NCI-H345 (cell line): ENCODE measurements around the gene BIN1.

Experiments
- DNase-seq: peaks from one replicate; lab custom pipeline; 2025; lab: John Stamatoyannopoulos, UW

Gene BIN1

DNA sequence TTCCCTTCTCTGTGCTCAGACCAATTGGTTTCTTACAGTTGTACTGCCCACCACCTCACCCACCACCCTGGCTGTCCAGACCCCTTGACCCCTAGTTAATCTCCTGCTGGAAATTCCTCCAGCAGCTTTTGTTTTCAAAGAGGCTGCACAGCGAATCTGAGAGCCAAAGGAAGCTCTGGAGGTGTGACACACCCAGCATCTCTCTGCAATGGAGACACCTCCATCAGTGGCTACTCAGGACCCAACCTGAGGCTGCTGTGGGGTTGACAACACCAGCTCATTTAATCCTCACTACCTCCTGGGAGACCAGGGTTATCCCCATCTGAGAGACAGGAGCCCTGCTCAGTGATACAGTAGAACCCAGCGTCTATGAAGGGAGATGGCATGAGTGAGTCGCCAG lies 86.4 kb downstream of the BIN1 start:
- no peak for DNase-seq

DNA sequence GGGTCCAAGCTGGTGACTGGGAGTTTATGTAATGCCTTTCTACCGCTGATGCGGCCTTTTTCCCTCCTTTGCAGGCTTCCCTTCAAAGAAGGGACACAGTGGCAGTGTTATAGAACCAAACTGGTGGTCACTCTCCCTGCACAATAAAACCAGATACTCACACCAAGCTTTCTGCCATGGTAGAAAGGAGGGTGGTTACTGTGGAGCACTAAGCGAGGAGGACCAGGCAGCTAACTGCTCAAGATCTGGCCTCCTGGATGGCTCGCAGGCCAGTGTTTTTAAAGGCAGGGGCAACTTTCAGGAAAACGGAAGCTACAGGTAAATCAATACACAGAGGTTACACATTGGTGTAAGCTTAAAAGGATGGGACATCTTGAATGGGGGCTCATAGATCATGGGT lies 89.4 kb downstream of the BIN1 start:
- no peak for DNase-seq

DNA sequence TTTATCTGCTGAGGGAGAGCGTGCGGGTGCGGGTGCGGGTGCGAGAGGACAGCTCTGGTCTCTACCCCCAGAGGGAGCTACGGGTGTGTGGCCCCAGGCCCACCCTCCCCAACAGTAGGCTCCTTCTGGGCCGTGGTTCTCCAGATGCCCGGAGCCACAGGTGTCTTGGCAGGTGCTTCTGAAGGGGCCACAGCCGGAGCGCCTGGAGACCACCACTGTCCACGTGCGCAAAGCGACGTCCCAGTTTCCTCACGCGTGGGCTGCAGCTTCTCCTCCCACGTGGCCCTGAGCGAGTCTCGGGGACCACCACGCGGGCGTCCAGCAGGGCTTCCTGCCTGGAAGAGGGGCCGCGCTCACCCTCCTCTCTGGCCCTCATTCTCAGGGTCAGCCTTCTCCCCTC lies 90.6 kb downstream of the BIN1 start:
- DNase-seq = no peak

DNA sequence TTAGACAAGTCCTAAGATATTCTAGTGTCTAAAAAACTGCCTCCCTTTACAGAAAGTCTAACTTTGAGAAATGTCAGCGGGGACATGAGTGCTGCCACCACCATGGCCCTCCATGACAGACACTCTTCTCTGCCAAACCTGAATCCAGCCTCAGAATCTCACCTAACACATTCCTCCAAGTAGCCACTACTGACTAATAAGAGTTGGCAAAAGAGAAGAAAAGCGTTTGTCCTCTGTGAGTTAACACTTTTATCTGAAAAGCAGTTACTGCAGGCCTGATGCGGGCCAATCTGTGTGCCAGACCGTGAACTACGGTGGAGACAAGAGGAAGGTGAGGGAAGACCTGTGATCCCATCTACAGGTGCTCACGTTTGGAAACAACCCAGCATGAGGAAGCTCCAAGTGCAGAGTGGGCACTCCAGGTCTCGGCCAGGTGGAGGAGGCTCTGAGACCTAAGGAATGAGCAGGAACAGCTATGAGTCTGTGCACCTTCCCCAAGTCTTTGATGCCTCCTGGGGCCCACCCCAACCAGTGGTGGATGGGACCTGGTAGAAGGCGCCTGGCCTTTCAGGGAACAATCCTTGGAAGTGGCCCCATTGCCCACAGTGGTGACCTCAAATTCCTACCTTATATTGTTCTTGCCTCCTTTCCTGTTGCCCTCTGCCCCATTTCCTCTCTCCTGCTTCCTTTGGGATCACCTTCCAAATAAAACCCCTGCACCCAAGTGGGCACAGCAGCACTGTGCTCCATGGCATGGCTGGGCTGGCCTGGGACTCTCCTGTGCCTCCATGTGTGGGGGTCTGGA lies 91.6 kb downstream of the BIN1 start:
- DNase-seq = no peak

DNA sequence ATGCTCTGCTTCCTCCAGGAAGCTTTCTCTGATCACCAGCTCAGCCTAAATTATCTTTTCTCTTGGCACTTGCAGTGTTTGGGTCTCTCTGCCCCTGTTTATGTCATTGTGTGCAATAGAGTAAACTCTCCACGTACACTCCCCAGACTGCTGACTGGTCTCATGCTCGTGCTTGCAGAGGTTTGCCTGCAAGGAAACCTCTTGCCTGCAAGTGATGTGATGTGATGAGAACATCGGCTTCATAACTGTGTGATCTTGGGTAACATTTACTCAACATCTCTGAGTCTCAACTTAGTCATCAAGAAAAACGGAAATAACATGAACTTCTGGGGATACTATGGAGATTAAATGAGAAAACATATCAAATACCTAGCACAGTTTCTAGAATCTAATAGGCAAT lies 92.3 kb downstream of the BIN1 start:
- no peak for DNase-seq

DNA sequence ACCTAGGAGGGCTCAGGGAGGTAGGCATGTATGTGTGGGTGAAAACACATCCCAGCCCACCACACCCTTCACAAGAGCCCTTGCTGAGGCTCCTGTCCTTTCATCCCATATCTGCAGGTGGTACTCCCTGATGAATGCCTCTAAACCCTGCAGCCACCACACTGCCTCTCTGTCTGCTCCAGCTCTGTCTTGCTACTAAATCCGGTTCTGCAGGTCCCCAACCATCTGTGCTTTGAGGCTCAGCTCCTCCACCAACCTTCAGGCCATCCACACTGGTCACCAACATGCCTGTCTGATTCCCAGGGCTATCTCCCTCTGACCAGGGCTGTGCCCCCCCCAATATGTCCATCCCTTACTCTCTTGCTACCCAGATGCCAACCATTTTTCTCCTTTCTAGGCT lies 92.7 kb downstream of the BIN1 start:
- no peak for DNase-seq

DNA sequence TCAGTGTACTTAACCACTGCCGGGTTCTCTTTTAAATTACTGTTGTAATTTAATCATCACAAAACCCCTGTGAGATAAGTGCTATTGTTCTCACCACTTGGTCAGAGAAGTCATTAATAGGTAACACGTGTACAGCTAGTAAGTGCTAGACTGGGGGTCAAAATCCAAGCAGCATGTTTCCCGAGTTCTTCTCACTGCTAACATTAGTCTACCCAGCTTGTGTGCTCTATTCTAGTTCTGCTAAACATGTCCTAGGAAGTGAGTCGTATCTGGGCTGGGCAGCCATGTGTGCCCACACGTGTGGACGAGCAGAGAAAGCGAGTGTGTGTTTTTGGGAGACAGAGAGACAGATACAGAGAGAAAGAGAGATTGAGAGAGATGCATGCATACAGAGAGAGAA lies 94.1 kb downstream of the BIN1 start:
- DNase-seq = no peak

DNA sequence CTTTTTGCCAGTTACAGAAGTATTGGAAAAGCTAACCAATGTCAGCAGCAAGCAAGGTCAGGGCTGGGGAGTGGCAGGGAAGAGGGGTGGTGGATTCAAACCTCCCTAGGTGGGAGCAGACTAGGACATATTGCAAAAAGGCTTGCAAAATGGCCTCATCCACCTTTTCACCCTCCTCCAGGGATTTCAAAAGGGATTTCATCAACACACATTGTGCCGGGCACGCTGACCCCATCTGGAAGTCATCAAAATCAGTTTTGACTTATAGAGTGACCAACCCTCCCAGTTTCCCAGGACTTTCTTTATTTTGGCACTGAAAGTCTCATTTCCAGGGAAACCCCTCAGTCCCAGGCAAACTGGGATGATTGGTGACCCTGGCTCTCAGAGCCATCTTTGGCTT lies 94.7 kb downstream of the BIN1 start:
- DNase-seq = no peak

DNA sequence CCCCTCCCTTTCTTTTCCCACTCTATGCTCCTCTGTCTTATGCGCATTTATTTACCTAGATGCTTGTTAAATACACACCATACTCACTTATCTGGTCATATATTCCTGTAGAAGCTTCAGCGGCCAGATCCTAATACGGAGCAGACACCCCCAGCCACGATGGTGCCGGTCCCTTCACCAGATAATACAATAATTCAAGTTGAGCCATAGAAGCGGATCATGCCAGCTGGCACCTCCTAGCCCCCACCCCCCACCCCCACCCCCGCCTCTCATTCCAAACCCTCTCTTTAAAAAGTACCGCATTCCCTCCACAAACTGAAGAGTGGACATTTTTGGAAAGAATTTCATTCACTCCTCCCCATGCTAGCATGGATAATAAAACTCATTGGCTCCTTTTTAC lies 95.2 kb downstream of the BIN1 start:
- no peak for DNase-seq

DNA sequence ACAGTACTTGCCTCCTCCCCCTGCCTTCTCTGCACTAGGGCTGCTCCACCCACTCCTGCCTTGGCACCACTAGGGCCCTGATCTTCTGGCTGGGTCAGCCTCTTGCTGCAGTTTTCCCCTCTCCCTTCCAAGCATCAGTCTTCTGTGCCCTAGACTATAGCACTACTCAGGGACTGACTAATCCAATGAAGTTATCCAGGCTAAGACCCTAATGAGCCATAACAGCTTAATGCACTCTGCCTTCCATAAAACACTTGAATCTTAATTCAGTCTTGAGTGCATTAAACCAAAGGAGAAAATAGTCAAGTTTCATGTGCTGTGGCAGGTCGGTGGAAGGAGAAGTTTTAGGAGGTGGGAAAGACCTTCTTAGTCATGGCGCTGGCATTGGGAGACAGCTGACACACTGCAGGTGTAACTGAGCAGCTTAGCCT lies 95.7 kb downstream of the BIN1 start:
- DNase-seq = no peak

DNA sequence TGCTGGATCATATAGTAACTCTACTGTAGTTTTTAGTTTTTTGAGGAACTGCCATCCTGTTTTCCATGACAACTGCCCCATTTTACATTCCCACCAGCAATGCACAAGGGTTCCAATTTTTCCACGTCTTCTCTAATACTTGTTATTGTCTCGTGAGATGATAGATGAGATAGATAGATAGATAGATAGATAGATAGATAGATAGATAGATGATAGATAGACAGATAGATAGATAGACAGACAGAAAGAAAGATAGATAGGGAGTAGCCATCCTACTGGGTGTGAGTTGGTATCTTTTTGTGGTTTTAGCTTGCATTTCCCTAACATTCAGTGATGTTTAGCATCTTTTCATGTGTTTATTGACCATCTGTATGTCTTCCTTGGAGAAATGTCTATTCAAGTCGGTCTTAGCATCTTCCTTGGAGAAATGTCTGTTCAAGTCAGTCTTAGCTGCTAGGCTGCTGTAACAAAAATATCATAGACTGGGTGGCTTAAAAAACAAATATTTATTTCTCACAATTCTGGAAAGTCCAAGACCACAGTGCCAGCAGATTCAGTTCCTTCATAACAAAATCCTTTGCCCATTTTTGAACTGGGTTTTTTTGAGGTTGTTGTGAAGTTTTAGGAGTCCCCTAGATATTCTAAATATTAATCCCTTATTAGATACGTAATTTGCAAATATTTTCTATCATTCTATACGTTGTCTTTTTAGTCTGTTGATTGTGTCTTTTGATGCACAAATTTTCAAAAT lies 98.5 kb downstream of the BIN1 start:
- no peak for DNase-seq

DNA sequence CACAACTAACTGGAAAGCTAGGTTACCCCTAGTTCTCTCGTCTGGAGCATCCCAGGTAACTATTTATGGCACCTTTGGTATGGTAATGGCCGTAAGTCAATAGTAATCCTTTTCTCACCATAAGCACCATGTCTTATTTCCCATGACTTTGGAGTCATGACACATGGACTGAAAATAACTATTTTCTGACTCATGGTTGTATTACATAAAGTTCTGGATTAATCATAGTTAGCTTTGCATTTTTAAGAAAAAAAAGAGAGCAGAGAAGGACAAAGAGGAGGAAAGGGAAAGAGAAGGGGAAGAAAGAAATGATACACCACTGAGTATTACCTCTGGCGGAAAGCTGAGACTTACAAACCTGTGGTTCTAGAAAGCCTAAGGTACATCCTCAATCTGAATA lies 99.3 kb downstream of the BIN1 start:
- DNase-seq = no peak

DNA sequence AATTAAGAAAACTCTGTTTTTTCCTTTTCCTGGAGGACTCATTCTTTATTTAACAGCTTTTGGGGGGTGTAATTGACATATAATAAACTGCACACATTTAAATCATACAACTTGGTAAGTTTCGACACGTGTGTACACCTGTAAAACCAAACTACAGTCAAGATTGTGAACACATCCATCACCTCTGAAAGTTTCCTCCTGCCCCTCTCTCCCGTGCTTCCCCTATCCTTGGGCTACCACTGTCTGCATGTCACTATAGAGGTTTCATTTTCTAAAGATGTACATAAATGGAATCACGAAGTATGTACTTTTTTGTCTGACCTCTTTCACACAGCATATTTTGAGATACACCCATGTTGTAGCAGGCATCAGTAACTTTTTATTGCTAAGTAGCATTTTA lies 100.0 kb downstream of the BIN1 start:
- DNase-seq = no peak

DNA sequence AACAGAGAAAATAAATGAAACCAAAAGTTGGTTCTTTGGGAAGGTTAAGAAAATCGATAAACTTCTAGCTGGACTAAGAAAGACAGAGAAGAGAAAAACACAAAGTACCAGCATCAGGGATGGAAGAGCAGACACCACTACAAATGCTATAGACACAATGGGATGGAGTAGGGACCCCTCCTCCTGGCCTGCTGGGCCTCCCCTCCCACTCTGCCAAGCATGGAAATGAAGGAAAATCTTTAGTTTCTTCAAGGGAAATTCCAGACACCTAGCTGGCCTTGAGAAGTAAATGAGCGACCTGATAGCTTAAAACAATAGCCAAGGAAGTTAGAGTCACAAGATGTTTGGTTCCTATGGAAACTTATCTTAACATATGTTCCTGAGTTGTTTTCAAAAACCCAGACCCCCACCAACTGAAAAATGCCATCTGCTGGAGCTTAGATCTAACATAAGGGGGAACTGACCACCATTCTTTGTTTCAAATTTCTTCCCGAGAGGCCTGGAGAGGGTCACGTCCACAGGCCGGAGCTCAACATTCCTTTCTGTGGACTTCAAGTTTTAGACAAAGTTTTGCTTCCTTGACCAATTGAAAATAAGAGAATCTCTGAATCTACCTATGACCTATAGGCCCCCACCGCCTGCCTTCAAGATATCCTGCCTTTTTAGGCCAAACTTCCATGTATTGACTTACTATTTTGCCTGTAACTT lies 101.9 kb downstream of the BIN1 start:
- no peak for DNase-seq

DNA sequence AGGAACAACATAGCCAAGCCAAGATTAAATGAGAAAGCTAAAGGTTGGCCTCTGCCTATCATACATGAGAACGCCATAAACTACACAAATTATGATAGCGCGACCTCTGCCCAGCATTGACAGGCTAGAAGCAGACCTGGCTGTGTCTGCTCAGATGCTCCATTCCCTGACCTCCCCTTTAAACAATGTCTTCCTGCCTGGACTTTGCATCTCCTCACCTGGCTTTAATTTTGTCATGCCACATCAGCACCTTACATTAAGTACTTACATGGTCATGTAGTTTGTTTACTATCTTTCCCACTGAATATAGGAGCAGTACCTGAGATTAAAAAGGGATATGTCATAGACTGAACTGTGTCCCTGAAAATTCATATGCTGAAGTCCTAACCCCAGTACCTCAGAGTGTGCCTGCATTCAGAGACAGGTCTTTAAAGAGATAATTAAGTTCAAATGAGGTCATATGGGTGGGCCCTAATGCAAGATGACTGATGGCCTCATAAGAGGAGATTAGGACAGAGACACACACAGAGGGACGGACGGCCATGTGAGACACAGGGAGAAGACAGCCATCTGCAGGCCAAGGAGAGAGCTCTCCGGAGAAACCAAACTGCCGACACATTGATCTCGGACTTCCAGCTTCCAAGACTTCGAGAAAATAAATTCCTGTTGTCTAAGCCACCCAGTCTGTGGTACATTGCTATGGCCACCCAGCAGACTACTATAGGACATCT lies 103.7 kb downstream of the BIN1 start:
- DNase-seq = no peak

DNA sequence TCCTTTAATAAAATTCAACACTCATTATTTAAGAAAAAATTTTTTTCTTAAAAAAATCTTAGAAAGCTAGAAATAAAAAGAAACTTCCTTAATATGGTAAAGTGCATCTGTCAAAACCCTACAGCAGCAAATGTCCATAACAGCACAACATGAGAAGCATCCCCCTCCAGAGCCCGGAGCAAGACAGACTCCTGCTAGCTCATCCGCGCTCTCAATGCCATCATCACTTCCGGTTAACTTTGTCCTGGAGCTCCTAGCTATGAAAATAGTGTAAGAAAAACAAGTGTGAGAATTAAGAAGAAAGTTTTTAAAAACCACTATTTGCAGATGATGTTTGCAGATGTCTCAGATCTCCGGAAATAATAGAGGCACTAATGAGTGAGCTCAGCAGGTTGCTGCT lies 105.2 kb downstream of the BIN1 start:
- no peak for DNase-seq

DNA sequence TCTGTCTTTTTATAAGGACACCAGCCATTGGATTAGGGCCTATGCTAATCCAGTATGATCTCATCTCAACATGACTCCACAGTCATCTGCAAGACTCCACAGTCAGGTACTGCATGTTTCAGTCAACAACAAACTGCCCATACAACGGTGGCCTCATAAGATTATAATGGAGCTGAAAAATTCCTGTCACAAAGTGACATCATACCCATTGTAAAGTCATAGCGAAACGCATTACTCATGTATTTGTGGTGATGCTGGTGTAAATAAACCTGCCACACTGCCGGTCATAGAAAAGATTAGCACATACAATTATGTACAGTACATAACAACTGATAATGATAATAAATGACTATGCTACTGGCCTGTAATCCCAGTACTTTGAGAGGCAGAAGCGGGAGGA lies 106.0 kb downstream of the BIN1 start:
- DNase-seq = no peak

DNA sequence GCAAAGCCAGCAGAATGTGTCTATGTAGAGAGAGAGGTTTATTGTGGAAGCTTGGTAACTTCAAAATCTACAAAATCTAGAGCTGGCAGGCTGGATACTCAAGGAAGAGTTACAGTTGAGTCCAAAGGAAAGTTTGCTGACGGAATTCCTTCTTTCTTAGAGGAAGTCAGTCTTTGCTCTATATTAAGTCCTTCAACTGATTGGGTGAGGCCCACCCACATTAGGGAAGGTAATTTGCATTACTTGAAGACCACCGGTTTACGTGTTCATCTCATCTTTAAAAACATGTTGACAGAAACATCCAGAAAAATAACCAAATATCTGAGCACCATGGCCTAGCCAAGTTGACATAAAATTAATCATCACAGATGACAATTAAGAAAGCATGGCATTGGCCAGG lies 106.8 kb downstream of the BIN1 start:
- DNase-seq = no peak

DNA sequence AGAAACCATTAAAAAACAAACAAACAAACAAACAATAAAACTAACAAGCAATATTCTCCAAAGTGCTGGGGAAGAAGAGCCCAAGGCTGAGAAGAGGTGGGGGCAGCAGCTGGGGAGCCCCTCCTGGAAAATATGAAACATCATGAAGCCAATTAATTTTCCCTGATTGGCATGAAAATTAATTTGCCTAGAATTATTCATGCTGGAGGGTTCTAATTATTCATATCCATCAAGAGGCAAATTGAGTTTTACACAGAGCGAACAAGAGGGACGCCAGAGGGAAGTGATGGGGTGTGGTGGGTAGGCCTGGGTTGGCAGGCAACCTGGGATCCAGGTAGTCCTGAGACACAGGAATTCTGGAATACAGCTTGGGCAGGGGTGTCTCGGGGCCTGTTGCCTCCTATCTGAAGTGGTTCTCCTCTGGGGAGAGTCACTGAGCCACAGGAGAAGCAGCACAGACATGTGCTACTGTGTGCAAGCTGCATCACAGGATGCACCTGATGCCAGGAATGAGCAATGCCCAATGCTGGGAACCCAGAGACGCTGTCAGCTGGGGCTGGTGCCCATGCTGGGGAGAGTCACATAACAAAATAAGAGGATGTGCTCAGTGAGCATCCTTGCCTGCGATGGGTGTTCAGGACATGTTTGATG lies 107.7 kb downstream of the BIN1 start:
- DNase-seq = no peak

DNA sequence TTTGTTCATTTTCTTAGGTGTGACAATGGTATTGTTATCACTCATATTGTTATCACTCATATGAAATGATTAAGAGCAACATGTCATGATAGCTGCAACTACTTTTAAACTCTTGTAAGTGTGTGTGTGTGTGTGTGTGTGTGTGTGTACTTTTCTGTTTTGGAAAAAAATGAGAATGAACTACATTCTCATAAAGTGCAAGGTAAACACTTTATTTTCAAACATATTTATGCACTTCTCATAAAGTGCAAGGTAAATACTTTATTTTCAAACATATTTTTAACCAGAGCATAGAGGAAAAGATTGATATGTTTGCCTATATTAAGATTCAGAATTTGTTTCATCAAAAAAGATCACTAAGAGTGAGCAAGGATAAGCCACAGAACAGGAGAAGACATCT lies 108.5 kb downstream of the BIN1 start:
- no peak for DNase-seq
